AML-193 (cell line): ENCODE measurements around the gene INPP4A.

Experiments
- DNase-seq, 2 experiments: peaks; one replicate each; lab custom pipeline; 2025; lab: John Stamatoyannopoulos, UW

INPP4A gene

DNA sequence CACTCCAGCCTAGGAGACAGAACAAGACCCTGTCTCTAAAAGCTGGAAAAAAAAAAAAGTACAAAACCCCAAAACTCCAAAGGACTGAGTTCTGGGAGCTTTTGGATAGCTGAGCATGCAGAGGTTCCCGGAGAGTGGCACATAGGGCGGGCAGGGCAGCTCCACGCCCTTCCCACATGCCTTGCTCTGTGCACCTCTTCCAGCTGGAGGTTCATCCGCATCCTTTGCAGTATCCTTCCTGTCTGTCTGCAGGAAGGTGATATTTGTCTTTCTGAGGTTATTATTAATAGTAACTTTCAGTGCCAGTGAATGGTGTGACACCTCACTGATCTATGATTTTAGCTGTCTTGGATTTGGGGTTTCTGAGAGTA, 70.2 kb downstream of the INPP4A start:
- DNase-seq: no peak

DNA sequence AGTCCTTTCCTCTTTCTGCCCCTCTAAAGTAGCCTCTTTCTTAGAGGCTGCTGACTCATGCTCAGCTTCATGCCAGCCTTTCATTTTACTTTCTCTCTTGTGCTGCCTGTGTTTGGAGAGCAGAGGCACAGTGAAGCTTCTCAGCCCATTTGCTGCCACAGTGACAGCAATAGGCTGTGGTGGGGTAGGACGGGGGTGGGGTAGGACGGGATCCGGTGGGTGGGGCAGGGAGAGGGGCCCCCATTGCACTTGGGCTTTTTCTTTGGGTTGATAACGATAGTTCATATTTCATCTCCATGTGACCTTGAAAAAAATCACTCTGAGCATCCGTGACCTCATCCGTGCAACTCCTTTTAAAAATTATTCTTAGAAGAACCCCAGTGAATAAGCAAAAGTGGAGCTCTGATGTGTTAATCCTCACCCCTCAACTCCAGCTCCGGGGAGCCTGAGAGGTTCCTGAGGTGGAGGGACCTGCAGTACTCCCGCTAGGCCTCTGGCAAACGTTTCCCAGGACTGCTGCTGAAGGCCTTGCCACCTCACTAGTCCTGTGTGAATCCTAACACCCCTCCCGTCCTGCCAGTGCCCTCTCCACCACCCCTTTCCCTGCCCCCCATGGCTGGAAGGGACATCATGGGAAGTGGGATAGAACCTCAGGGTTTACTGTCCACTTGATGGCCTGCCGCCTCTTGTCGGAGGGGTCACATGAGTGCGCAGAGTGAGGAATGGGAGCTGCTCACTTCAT, 70.8 kb downstream of the INPP4A start:
- no peak for DNase-seq

DNA sequence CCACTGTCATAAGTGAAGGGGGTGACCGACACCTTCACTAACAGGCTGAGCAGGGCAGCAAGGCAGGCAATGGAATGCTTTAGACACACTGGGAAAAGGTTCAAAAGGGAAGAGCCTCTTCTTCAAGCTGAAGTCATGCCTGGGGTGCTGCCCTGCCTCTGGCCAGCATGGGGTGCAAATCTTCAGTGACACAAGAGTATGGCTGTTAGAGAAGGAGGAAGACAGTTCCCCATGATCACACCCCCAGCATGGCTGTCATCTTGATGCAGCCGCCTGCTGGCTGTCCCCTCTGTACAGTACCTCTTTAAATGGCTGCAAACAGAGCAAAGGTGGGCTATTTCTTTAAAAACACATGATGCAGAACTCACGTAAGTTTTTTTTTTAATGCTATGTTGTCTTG, 71.9 kb downstream of the INPP4A start:
- DNase-seq: no peak

DNA sequence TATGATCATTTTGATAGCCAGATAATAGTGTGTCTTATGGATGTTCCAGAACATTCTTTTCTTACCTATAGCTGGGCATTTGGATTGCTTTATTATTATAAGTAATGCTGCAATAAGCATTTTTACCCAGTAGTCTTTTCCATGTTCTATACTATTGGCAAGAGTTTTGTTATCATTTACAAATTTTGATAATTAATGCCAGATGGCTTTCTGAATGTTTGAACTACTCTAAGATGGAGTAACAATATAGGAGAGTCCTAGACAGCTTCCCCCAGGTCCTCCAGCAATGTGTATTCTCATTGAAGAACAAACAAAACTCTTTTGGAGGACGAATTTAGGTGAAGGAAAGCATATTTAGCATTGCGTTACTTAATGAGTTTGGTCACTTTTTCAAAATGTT, 73.0 kb downstream of the INPP4A start:
- DNase-seq: no peak

DNA sequence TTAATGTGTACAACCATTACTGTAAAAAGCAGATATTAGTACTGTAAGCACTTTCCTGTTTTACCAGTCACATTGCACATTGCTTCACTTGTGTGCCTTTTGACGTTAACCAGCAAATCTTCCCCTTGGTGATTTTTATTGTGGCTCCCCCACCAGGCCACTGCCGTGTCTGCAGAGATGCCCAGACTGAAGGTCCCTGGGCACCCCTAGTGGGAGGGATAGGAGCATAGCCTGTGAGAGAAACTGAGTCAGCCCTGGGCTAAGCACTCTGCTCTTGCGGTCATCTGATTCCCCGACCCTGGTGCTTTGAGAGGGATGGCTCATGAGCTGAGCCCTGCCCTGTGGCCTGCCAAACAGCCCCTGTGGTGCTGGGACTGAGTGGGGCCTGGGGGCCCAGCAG, 73.4 kb downstream of the INPP4A start:
- peak; percentile 33 to 52 for DNase-seq

DNA sequence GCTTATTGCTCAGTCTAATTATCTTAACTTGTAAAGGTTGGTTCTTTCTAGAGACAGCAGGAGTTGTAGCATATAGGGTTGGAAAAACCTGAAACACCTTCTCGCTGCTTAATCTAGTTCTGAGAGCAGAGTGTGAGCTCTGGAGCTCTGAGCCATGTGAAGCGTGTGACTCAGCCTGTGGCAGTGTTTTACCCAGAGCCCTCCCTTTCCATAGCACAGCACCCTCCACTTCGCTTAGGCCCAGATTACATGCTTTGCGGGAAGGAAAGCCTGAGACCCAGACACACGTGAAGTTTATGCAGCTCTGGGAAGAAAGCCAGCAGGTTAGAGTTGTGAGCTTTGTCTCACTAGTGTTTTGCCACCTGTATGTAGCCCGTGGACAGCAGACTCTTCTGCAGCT, 74.5 kb downstream of the INPP4A start:
- DNase-seq: no peak

DNA sequence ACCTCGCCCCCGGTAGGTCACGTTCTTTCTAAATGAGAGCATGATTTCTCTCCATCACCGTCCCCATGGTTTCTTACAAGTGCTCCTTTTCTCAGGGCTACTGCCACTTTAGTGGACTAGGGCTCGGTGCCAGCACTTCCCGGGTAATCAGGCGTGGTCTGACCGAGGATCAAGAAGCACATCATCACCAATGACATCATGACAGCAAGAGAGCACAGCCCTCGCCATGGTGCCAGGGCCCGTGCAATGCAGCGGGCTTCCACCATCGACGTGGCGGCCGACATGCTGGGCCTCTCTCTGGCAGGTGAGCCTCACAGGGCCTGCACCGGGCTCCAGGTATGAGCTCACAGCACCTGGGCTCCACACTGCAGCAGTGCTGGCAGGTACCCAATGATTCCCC, 75.2 kb downstream of the INPP4A start:
- no peak for DNase-seq

DNA sequence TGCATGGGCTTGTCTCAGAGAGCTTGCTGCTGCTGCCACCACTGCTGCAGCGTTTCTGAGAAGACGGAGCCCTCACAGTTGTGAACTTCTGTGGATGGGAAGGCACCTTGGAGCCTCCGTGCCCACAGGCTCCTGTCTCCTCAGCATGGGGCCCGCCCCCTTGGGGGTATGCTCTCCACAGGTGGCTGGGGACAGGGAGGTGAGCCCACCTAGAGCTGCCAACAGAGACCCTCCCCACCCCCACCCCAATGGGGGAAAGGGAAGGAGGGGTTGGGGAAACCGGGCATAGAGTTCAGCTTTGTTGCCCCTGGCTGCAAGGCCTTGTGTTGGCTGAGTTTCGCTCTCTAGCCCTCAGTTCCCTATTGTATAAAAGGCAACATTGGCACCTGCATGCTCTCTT, 76.1 kb downstream of the INPP4A start:
- DNase-seq: no peak

DNA sequence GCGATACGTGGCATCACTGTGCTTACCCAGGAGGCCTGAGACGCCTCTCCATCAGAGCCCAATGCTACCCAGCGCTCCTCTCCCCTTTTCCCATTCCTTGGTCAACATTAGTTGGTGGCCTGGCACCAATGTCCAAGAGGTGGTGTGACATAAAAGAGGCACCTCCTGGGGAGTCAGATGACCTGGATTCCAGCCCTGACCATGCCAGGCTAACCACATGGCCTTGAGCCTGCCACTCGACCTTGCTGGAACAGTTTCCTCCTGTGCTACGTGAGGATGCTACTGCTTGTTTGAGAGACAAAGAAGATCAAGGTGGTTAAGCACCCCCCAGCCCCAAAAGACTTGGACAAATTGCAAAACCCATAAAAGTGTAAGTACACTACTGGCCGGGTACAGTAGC, 76.6 kb downstream of the INPP4A start:
- DNase-seq: no peak

DNA sequence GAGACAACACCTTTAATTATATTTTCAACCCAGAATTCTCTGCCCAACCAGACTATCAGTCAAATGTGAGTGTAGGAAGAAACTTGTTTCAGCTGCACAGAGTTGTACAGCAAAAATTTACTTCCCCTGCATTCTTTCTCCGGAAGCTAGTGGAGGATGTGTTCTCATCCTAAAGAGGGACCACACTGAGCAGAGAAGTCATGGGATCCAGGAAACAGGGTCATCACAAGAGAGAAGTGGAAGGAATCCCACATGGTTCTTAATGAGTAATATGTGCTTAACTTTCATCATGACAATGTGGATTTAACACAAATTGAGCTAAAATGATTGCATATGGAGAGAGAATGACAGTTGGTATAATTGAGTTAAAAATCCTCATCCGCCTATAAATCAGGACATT, 78.2 kb downstream of the INPP4A start:
- DNase-seq: no peak

DNA sequence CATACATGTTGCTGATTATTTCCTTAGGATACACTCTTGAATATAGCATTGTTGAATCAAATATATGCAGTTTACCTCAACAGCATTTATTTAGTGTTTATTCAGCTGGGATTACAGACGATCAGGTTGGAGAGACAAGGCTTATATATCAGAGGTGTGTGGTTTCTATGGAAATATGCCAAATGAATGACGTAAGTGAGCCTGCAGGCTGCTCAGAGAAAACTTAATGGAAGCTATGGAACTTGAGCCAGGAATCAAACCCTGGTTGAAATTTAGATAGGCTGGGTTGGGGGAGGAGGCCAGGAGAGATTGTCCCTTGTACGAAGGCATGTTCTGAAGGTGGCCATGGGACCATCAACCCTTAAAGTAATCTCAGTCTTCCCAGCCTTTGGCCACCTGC, 79.5 kb downstream of the INPP4A start:
- DNase-seq: no peak

DNA sequence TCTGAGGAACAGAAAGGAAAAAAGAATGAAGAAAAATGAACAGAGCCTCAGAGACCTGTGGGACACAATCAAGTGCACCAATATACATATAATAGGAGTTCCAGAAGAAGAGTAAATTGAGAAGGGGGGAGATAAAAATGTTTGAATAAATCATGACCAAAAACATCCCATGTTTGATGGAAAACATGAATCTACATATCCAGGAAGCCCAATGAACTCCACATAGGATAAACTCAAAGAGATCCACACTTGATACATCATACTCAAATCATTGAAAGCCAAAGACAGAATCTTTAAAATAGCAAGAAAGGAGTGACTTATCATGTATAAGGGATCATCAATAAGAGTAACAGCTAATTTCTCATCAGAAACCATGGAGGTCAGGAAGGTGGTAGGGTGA, 83.7 kb downstream of the INPP4A start:
- DNase-seq: no peak

DNA sequence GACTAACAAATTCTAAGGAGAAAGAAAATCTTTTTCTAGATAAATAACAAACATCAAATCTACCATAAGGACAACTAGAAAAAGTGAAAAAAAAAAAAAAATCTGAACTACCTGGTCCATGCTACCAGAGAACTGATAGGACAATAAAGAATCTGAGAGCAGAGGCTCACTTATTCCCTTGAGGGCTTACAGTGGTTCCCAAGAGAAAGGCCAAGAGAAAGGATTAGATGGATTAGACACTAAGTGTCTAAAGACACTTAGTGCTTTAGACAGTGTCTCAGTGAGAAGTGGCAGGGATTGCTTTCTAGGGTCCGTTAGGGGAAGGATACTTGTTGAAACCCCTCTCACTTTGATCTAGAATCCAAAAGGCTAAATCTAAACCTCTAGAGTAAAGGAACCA, 85.5 kb downstream of the INPP4A start:
- no peak for DNase-seq

DNA sequence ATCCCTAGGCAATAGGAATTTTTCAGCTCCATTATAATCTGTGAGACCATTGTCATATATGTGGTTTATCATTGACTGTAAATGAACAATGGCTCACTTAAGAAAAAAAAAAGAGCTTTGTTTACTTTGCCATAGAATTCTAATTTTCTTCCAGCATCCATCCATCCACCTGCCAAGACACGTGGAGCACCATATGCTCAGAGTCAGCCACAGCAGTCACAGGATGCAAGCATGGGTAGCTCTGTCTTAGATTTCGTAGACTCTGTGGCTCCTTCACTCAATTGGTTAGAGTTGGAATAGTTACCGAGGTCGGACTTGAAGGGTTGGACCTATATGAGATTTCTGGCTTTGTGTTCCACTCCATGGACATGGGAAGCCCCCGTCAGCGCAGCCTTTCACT, 88.1 kb downstream of the INPP4A start:
- DNase-seq: no peak

DNA sequence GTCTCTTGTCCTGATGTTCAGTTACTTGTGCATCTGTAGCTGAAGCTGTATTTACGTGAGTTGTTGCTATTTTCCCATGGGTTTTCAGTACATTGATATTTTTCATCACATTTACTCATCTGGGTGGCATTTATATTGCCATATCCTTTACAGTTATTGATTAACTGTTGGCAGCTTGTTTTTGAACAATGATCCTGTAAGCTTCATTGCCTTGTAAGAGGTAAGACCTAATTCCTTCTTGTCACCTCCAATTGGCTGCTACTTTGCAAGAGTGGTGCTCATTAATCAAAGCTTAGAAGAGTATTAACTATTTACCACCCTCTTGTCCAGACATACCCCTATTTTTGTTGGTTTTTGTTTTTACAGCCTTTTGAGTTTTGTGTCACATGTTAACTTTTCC, 88.9 kb downstream of the INPP4A start:
- DNase-seq: no peak

DNA sequence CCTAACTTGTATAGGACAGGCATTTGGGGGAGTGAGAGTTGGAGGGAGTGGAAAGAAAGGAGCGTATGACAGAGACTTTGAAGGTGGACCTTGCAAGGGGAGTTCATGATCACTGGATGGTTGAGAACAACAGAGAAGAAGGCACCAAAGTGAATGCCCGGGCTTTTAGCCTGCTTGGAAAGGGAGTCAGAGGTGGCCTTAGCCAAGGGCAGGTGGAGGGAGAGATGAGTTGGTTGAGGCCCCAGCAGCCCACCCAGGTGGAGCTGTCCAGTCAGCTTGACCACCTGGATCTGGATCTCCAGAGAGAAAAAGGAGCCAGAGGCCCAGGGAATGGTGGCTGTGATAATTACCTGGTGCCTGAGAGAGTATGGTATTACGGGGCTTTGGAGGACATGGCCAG, 90.1 kb downstream of the INPP4A start:
- no peak for DNase-seq

DNA sequence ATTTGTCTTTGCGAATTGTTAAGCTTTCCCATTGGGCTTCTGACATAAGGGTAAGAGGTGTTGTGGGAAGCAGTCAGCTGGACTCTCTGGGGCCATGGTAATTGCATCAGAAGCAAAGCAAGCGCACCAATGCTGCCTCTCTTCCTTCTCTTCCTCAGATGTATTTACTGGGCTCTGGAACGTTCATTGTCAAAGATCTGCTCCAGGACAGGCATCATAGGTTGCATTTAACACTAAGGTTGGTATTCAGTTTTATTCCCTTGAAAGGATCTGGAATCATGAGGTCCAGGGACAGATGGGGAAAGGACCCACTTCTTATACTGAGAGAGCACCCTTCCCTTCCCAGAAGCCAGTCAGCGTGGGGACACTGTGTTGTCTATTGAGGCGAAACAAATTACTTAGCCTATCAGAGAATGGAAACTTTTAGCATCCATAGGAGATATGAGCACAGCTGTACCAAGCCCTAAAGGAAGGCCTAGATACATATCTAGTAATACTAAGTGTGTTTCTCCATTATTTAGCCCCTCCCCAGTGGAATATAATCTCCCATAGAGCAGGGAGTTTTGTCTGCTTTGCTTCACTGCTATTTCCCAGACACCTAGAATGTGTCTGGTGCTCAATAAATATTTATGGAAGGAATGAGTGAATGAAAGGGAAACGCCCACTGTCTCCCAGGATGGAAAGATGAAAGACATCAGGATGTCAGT, 91.5 kb downstream of the INPP4A start:
- DNase-seq: no peak

DNA sequence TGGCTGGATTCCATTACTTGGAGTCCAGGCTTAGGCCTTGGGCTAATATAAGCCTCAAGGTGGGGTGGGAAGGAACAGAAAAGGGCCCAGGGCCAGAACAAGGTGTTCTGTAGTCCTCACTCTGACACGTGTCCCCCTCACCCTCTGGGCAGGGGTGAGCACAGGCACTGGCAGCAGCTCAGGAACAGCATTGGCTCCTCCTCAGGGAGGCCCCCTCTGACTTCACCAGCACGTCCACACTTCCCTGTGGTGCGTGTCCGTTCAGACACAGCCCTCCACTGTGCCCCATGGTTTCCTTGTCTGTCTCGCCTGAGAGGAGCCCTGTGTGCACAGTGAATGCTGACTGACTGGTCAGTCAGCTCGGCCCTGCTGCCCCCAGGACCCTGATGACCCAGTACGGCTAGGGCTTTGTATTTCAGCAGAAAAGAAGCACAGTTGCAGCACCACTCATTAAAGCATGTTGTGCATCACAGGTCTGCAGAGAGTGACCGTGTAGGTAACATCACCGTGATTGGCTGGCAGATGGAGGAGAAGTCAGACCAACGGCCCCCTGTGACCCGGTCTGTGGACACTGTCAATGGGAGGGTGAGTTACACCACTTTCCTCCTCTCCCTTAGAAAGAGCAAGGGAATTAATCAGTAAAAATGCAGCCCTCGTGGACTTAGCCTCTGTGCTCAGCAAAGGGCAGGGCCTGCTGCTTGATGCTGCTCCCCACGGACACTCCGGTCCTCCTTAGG, 92.9 kb downstream of the INPP4A start:
- DNase-seq: no peak

DNA sequence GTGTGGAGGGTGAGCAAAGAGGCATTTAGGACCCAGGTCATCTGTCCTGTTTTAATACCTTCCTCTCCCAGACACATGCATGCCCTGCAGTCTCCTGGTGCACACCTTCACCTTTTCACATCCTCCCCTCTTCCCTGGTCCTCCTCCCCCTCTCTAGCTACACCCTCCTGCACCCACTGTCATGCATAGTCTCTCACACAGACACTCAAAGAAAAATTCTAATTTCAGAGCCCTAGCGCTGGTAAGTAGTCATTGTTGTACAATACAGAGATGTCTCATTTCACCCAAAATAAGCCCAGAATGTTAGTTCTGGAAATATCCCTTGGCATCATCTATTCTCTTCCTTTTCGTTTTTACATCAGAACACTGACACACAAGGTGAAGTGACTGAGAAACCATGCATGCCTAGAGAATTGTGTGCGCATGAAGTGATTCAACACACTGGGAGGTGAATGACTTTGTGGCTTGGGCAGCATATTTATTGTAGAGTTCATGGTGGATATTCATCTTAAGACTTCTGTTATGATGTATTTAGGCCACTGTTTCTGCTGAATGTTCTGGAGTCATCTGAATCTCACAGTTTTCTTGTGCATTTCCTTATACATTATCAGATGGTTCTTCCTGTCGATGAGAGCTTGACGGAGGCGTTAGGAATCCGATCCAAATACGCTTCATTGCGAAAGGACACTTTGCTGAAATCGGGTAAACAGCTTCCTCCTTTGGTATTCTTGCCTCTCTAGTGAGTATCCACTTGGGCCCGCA, 93.8 kb downstream of the INPP4A start:
- no peak for DNase-seq

DNA sequence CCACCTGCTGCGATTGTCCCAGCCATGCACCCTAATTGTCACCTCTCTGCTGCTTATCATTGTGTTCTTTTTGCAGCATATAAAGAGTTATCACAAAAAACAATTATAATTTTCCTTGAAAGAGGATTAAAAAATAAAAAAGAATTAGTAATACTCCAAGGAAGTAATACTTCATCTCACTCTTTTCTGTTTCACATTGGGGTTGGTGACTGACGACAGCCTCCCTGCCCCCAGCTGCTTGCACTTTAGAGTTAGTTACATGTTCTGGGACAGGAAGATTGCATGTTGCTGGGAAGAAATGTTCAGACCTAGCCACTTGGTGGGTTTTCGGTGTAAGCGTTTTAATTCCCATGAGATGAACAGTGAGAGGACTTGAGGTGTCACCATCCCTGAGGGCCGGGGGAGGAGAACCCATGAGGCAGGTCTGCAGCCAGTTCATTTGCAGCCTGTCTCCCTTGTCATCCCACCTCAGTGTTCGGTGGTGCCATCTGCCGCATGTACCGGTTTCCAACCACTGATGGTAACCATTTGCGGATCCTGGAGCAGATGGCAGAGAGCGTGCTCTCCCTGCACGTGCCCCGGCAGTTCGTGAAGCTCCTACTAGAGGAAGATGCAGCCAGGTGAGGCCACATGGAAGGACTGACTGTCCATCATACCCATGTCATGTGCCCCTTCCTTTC, 94.5 kb downstream of the INPP4A start:
- DNase-seq: no peak

DNA sequence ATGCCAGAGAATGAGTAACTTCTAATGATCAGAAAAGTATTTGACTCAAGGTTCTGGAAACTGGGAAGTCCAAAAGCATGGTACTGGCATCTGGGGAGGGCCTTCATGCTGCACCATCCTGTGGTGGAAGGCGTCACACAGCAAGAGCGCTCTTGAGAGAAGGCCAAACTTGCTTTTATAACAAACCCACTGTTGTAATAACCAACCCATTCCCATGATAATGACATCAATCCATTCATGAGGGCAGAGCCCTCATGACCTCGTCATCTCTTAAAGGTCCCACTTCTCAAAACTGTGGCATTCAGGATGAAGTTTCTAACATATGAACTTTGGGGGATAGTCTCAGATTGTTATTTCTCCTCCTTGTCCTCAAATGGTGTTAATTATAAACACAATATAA, 95.9 kb downstream of the INPP4A start:
- no peak for DNase-seq

DNA sequence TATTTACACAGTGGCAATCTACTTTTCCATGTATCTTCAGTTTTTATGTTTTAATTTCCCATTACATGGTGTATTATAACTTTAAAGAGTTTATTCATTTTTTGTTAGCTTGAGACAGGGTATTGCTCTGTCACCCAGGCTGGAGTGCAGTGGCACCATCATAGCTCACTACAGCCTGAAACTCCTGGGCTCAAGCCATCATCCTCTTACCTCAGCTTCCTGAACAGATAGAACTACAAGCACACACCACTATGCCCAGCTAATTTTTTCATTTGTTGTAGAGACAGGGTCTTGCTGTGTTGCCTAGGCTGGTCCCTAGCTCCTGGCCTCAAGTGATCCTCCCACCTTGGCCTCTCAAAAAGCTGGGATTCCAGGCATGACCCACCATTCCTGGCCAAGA, 96.8 kb downstream of the INPP4A start:
- DNase-seq: no peak
